HepG2 (cell line): ENCODE measurements around the gene MYLK. TPM values are rescaled to one million over a fixed set of nuclear protein-coding genes. Genes with fewer than 3 reads are reported as not detected.

ENCODE experiments used
- AGO1 ChIP-seq: fragments of 200-400 bp; formaldehyde crosslinking; IDR thresholded peaks from 2 replicates; pipeline ENCODE4 v1.6.1; 2017; ENCODE audit warnings: mild to moderate bottlenecking, low read depth, low read length, moderate library complexity; ENCODE audit not compliant: poor library complexity, severe bottlenecking
- ATF1 ChIP-seq: IDR thresholded peaks from 2 replicates; pipeline ENCODE4 v1.6.1; 2016; ENCODE audit warnings: mild to moderate bottlenecking, control low read depth
- EHMT2 ChIP-seq: fragments of 200-600 bp; sonication (generic); IDR thresholded peaks from 2 replicates; pipeline ENCODE4 v1.7.0; 2017; ENCODE audit warnings: antibody characterized with exemption, low read depth, low read length, borderline replicate concordance
- GATAD2A ChIP-seq: IDR thresholded peaks from 2 replicates; pipeline ENCODE4 v1.6.1; 2016
- KDM4B ChIP-seq: sonication (generic); formaldehyde crosslinking; IDR thresholded peaks from 2 replicates; pipeline ENCODE4 v1.4.0; 2020; ENCODE audit warnings: missing genetic modification reagents
- PREB ChIP-seq: sonication (generic); formaldehyde crosslinking; IDR thresholded peaks from 2 replicates; pipeline ENCODE4 v1.4.0; 2020; ENCODE audit warnings: missing genetic modification reagents
- SRSF1 ChIP-seq: fragments of 200-400 bp; formaldehyde crosslinking; optimal IDR thresholded peaks from 2 replicates; pipeline ENCODE3; 2017; ENCODE audit warnings: mild to moderate bottlenecking, low read depth, low read length, moderate library complexity
- TAF1 ChIP-seq: sonication (generic); formaldehyde crosslinking; IDR thresholded peaks from 2 replicates; pipeline ENCODE4 v1.4.0; 2020; ENCODE audit warnings: missing genetic modification reagents
- ZBTB3 ChIP-seq: sonication (generic); formaldehyde crosslinking; IDR thresholded peaks from 2 replicates; pipeline ENCODE4 v1.4.0; 2020; ENCODE audit warnings: low read depth, mild to moderate bottlenecking, moderate library complexity, missing genetic modification reagents, borderline replicate concordance
- ZNF142 ChIP-seq: sonication (generic); formaldehyde crosslinking; IDR thresholded peaks from 2 replicates; pipeline ENCODE4 v1.4.0; 2020; ENCODE audit warnings: missing genetic modification reagents
- ZNF18 ChIP-seq: sonication (generic); formaldehyde crosslinking; IDR thresholded peaks from 2 replicates; pipeline ENCODE4 v1.8.0; 2022; ENCODE audit warnings: mild to moderate bottlenecking, missing genetic modification reagents; ENCODE audit not compliant: insufficient replicate concordance
- ZNF567 ChIP-seq: sonication (generic); formaldehyde crosslinking; IDR thresholded peaks from 2 replicates; pipeline ENCODE4 v1.8.1; 2023; ENCODE audit warnings: mild to moderate bottlenecking, missing genetic modification reagents, borderline replicate concordance
- ZNF777 ChIP-seq: sonication (generic); formaldehyde crosslinking; IDR thresholded peaks from 2 replicates; pipeline ENCODE4 v1.4.0; 2020; ENCODE audit warnings: missing genetic modification reagents
- polyA plus RNA-seq, 8 experiments: library from polyadenylated mRNA; depleted of rRNA in 3 of 8; stranded (reverse) in 7 of 8; unstranded in 1 of 8; fragments of >200 nt; fragmentation: Illumina TruSeq in 4 of 8; extraction: Trizol in 4 of 8; gene quantifications; 2 replicates each; pipeline versions ENCODE4 v1.2.1 to v1.2.3, GENCODE V29; 2011 to 2016; ENCODE audit warnings: low read depth in 4 of 8, missing spikeins in 1 of 8, mixed read lengths in 1 of 8; ENCODE audit not compliant: insufficient read depth in 1 of 8
- total RNA-seq, 5 experiments: library from RNA; depleted of rRNA; stranded (reverse); fragments of >200 nt; fragmentation: Illumina TruSeq; extraction: Trizol; gene quantifications; 2 replicates each; pipeline ENCODE4 v1.2.3, GENCODE V29; 2016; ENCODE audit warnings: low read depth in 1 of 5
- TF ChIP-seq, protein P1 (sequence below): sonication (generic); formaldehyde crosslinking; IDR thresholded peaks from 2 replicates; pipeline ENCODE4 v1.4.0; 2020; ENCODE audit warnings: mild to moderate bottlenecking, missing genetic modification reagents
- TF ChIP-seq, protein P2 (sequence below), 2 experiments: sonication (generic) in 1 of 2; formaldehyde crosslinking in 1 of 2; IDR thresholded peaks; 2 replicates each; pipeline versions ENCODE4 v1.4.0 to v1.6.1; 2018 to 2020; ENCODE audit warnings: missing genetic modification reagents in 2 of 2, borderline replicate concordance in 1 of 2, low read depth in 1 of 2, mild to moderate bottlenecking in 1 of 2, missing biosample characterization in 1 of 2

MYLK gene
- total and polyA plus RNA-seq, 2 of the 13 experiments (the other 11 are each of a cell fraction or from before 2014, with no cell fraction given), result 10.6 to 34.9 TPM

DNA sequence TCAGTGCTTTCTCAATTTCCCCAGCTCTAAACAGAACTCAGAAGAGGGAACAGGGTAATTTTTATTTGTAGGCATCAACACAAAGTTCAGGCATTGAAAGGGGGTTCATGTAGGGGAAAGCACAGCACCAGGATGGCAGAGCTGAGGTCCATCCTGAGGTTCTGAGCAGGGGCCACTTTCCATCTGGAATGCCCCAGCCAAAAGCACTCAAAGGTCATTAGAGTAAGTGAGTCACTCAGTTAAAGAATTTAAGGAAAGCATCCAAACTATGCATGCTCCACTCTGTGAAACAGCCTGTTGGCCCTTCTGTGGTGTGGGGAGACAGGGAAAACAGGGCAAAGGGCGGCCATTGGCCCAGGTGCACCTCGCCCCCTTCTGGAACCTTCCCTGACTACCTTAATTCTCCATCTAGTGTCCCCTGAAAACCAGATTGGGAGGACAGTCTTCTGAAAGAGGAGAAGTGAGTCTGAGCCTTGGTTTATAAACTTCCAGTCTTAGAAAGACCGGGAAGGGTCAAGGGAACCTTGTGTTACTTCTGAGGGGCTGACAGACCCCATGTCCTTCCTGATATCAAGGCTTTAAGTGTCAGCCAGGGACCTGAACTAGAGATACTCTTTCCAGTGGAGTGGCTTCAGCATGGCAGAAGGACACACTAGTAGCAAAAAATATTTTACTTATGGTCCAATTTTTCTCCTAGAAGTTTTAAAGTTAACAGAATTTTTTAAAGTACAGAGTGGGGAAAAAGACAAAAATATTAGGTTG lies 133.3 kb downstream of the MYLK start (continued):
- TF ChIP-seq EHMT2 (peak; percentile 29; the same call in 1 of the 2 replicates), KDM4B (CRISPR knock-in tag) (peak; percentile 66; the same call in 1 of the 2 replicates), PREB (no peak), AGO1 (no peak), ZBTB3 (CRISPR knock-in tag) (no peak), ZNF18 (CRISPR knock-in tag) (no peak), SRSF1 (no peak), TAF1 (CRISPR knock-in tag) (no peak), ZNF142 (peak; percentile 61; the same call in 1 of the 2 replicates), ZNF567 (CRISPR knock-in tag) (no peak), GATAD2A (CRISPR knock-in tag) (peak; percentile 92), ATF1 (CRISPR knock-in tag) (no peak), ZNF777 (CRISPR knock-in tag) (no peak)
- TF ChIP-seq, protein P1, sequence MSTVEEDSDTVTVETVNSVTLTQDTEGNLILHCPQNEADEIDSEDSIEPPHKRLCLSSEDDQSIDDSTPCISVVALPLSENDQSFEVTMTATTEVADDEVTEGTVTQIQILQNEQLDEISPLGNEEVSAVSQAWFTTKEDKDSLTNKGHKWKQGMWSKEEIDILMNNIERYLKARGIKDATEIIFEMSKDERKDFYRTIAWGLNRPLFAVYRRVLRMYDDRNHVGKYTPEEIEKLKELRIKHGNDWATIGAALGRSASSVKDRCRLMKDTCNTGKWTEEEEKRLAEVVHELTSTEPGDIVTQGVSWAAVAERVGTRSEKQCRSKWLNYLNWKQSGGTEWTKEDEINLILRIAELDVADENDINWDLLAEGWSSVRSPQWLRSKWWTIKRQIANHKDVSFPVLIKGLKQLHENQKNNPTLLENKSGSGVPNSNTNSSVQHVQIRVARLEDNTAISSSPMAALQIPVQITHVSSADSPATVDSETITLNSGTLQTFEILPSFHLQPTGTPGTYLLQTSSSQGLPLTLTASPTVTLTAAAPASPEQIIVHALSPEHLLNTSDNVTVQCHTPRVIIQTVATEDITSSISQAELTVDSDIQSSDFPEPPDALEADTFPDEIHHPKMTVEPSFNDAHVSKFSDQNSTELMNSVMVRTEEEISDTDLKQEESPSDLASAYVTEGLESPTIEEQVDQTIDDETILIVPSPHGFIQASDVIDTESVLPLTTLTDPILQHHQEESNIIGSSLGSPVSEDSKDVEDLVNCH (CRISPR knock-in tag), result no peak
- TF ChIP-seq, protein P2, sequence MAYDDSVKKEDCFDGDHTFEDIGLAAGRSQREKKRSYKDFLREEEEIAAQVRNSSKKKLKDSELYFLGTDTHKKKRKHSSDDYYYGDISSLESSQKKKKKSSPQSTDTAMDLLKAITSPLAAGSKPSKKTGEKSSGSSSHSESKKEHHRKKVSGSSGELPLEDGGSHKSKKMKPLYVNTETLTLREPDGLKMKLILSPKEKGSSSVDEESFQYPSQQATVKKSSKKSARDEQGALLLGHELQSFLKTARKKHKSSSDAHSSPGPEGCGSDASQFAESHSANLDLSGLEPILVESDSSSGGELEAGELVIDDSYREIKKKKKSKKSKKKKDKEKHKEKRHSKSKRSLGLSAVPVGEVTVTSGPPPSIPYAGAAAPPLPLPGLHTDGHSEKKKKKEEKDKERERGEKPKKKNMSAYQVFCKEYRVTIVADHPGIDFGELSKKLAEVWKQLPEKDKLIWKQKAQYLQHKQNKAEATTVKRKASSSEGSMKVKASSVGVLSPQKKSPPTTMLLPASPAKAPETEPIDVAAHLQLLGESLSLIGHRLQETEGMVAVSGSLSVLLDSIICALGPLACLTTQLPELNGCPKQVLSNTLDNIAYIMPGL (CRISPR knock-in tag; IDR thresholded peaks at IDR 0.05; ENCODE audit: borderline replicate concordance in 1 of 2, low read depth in 1 of 2), result peak; percentile 42 to 47; a peak in 1 of 4 replicates
